Activated CD4-positive, alpha-beta T cell treated with anti-CD3 and anti-CD28 coated beads for 24 hours (primary cell): ENCODE results near the gene WHRN.
A peak's percentile ranks its signal among the peaks of the same experiment; 100 is the strongest.

ENCODE experiments used
- DNase-seq, 2 donors: peaks; one replicate each; pipeline ENCODE4 v3.0.0-alpha.2; 2020; ENCODE audit warnings: low read depth in 2 of 2

WHRN gene

GRCh38 chr9:114472765-114473446 is 32.4 kb downstream of the WHRN start:
- no peak for DNase-seq

- DNase-seq: no peak
Observed at GRCh38 chr9:114471157-114471556, 34.1 kb downstream of the WHRN start.

- DNase-seq: no peak
Observed at GRCh38 chr9:114470581-114470980, 34.7 kb downstream of the WHRN start.

GRCh38 chr9:114470121-114470520 is 35.2 kb downstream of the WHRN start:
- no peak for DNase-seq

- DNase-seq: no peak
Observed at GRCh38 chr9:114469091-114469853, 36.0 kb downstream of the WHRN start.

- DNase-seq: no peak
Observed at GRCh38 chr9:114467910-114468309, 37.4 kb downstream of the WHRN start.

GRCh38 chr9:114467226-114467750 is 38.0 kb downstream of the WHRN start:
- no peak for DNase-seq

GRCh38 chr9:114465906-114466900 is 39.1 kb downstream of the WHRN start:
- DNase-seq: no peak

GRCh38 chr9:114465417-114465816 is 39.9 kb downstream of the WHRN start:
- DNase-seq: no peak

GRCh38 chr9:114464281-114465051 is 40.8 kb downstream of the WHRN start:
- no peak for DNase-seq

- no peak for DNase-seq
Observed at GRCh38 chr9:114462791-114463190, 42.5 kb downstream of the WHRN start.

GRCh38 chr9:114461468-114461867 is 43.8 kb downstream of the WHRN start:
- no peak for DNase-seq

- no peak for DNase-seq
Observed at GRCh38 chr9:114460513-114461199, 44.6 kb downstream of the WHRN start.

GRCh38 chr9:114459464-114459863 is 45.8 kb downstream of the WHRN start:
- DNase-seq: no peak

GRCh38 chr9:114456929-114457328 is 48.3 kb downstream of the WHRN start:
- DNase-seq: no peak

GRCh38 chr9:114454652-114455051 is 50.6 kb downstream of the WHRN start:
- DNase-seq: no peak

GRCh38 chr9:114452219-114453165 is 52.8 kb downstream of the WHRN start:
- peak in 1 of 2 donors; percentile 9 for DNase-seq

GRCh38 chr9:114451707-114452031 is 53.6 kb downstream of the WHRN start:
- no peak for DNase-seq
